ENCODE data around the gene ANKRD13B.

The ANKRD13B gene

GRCh38 chr17:29591146-29591736 is 1.7 kb upstream of the ANKRD13B start:
- Histone ChIP-seq H3K36me3 (ENCODE audit: control insufficient read depth in 2 of 2, insufficient read depth in 1 of 2, low read length in 2 of 2) (peaks cover 0 to 3% of the 10 kb centered on the region in 2 experiments; a peak in 1 of 3 replicates), H3K4me3 (ENCODE audit: low read depth, low read length) (peak overlapping the region; percentile 36), H3K9me3 (ENCODE audit: control insufficient read depth, insufficient read depth, low read depth, low read length) (no peaks in the 10 kb centered on the region), H3K27ac (ENCODE audit: extremely low read depth, low read depth, low read length) (peak overlapping the region; percentile 82), H3K4me1 (ENCODE audit: control insufficient read depth, insufficient read depth, low read length) (peaks cover 31% of the 10 kb centered on the region)
- POLR2A ChIA-PET: interaction anchor here (1.0 to 2.6 kb wide), 12 partner anchors 10 to 412 kb away, joined by 3 to 28 read pairs (median 6); partner anchors contain the start of genes ABHD15, CORO6, MYO18A and NUFIP2
- CTCF ChIA-PET: interaction anchor here (0.5 to 5.1 kb wide), 30 partner anchors 9 to 449 kb away, joined by 3 to 74 read pairs (median 4); partner anchors contain the start of genes ABHD15, MYO18A and TP53I13
- TF ChIP-seq KLF1 (tag by site-specific recombination; IDR thresholded peaks at IDR 0.05): peak; percentile 19
- no peak for TF ChIP-seq REPIN1 (tag by site-specific recombination; IDR thresholded peaks at IDR 0.05; ENCODE audit: low read depth)
- no peak for TF ChIP-seq ZNF133 (tag by site-specific recombination; IDR thresholded peaks at IDR 0.05)
- no peak for TF ChIP-seq ZBTB8A (tag by site-specific recombination; IDR thresholded peaks at IDR 0.05)
- no peak for TF ChIP-seq ZNF324 (tag by site-specific recombination; IDR thresholded peaks at IDR 0.05)
- no peak for TF ChIP-seq PATZ1 (tag by site-specific recombination; IDR thresholded peaks at IDR 0.05)
- TF ChIP-seq GFI1B (tag by site-specific recombination; IDR thresholded peaks at IDR 0.05): no peak
- no peak for TF ChIP-seq HOXA7 (CRISPR knock-in tag; IDR thresholded peaks at IDR 0.05; ENCODE audit: borderline replicate concordance)
- no peak for TF ChIP-seq PRDM2 (tag by site-specific recombination; IDR thresholded peaks at IDR 0.05; ENCODE audit: borderline replicate concordance)
- TF ChIP-seq ZNF48 (tag by site-specific recombination; IDR thresholded peaks at IDR 0.05): no peak
- TF ChIP-seq SP3 (tag by site-specific recombination; IDR thresholded peaks at IDR 0.05): no peak
- no peak for TF ChIP-seq ZNF404 (tag by site-specific recombination; IDR thresholded peaks at IDR 0.05)
- 0 out of 2 replicates have a peak, but pooled peaks have one; percentile 4 for TF ChIP-seq ZBTB11 (tag by site-specific recombination; conservative IDR thresholded peaks at IDR 0.05; ENCODE audit: low read depth)
- no peak for TF ChIP-seq ZNF561 (tag by site-specific recombination; IDR thresholded peaks at IDR 0.05; ENCODE audit: borderline replicate concordance)
- TF ChIP-seq ZNF24 (tag by site-specific recombination; IDR thresholded peaks at IDR 0.05): 0 out of 2 replicates have a peak, but pooled peaks have one; percentile 21
- no peak for TF ChIP-seq ZNF280C (tag by site-specific recombination; IDR thresholded peaks at IDR 0.05)
- no peak for TF ChIP-seq GLI4 (tag by site-specific recombination; IDR thresholded peaks at IDR 0.05)
- no peak for TF ChIP-seq ZNF394 (tag by site-specific recombination; IDR thresholded peaks at IDR 0.05; ENCODE audit: borderline replicate concordance)
- TF ChIP-seq ZNF830 (tag by site-specific recombination; IDR thresholded peaks at IDR 0.05; ENCODE audit: low read depth): no peak
- TF ChIP-seq, protein P1, sequence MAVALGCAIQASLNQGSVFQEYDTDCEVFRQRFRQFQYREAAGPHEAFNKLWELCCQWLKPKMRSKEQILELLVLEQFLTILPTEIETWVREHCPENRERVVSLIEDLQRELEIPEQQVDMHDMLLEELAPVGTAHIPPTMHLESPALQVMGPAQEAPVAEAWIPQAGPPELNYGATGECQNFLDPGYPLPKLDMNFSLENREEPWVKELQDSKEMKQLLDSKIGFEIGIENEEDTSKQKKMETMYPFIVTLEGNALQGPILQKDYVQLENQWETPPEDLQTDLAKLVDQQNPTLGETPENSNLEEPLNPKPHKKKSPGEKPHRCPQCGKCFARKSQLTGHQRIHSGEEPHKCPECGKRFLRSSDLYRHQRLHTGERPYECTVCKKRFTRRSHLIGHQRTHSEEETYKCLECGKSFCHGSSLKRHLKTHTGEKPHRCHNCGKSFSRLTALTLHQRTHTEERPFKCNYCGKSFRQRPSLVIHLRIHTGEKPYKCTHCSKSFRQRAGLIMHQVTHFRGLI (tag by site-specific recombination; IDR thresholded peaks at IDR 0.05): peak; percentile 73; the same call in 1 of the 2 replicates
- no peak for TF ChIP-seq KLF7 (tag by site-specific recombination; IDR thresholded peaks at IDR 0.05; ENCODE audit: borderline replicate concordance)
- TF ChIP-seq ZIC2 (tag by site-specific recombination; IDR thresholded peaks at IDR 0.05): no peak
